Peyer's patch (tissue), 4 donors: ENCODE measurements around the gene ATP6V0D1. TPM values are rescaled to one million over a fixed set of nuclear protein-coding genes. Genes with fewer than 3 reads are reported as not detected.

Source experiments
- DNase-seq, 3 donors: peaks; one replicate each; pipeline ENCODE4 v3.0.0-alpha.2; 2017 to 2019
- H3K27ac ChIP-seq, 4 donors: fragments of 200-600 bp; sonication (generic); one replicate each; pipeline ENCODE4 v1.5.1; 2016 to 2019
- H3K27me3 ChIP-seq, 2 donors: fragments of 200-600 bp; sonication (generic); one replicate each; pipeline ENCODE4 v1.5.1; 2019
- H3K36me3 ChIP-seq, 3 donors: fragments of 200-600 bp; sonication (generic); one replicate each; pipeline ENCODE4 v1.5.1; 2016 to 2019
- H3K4me1 ChIP-seq, 4 donors: fragments of 200-600 bp; sonication (generic); one replicate each; pipeline ENCODE4 v1.5.1; 2016 to 2019
- H3K4me3 ChIP-seq, 4 donors: fragments of 200-600 bp; sonication (generic); 1 replicate in 3 of 4; 2 replicates in 1 of 4; pipeline ENCODE4 v1.5.1; 2016 to 2019; ENCODE audit warnings: mild to moderate bottlenecking in 1 of 4
- H3K9me3 ChIP-seq, 4 donors: fragments of 200-600 bp; sonication (generic); one replicate each; pipeline ENCODE4 v1.5.1; 2016 to 2019; ENCODE audit warnings: mild to moderate bottlenecking in 1 of 4
- CTCF ChIP-seq, 6 experiments: fragments of 450-650 bp in 4 of 6; fragments of 200-600 bp in 2 of 6; sonication (generic) in 1 of 6; IDR thresholded peaks; one replicate each; pipeline ENCODE4 v1.5.1; 2017 to 2019; ENCODE audit warnings: antibody characterized with exemption in 6 of 6, mild to moderate bottlenecking in 3 of 6, moderate library complexity in 1 of 6
- POLR2A ChIP-seq, 2 donors: fragments of 450-650 bp; IDR thresholded peaks; one replicate each; pipeline ENCODE4 v1.5.1; 2017; ENCODE audit warnings: antibody characterized with exemption in 2 of 2, mild to moderate bottlenecking in 2 of 2, moderate library complexity in 2 of 2
- total RNA-seq, 4 donors: library from RNA; depleted of rRNA; stranded (reverse); fragments of >200 nt; gene quantifications; one replicate each; pipeline ENCODE4 v1.1.0, GENCODE V29; 2016

Gene ATP6V0D1
- total RNA-seq, 4 donors from 2014 or later: 131 to 223 (median 202) TPM

GRCh38 chr16:67459066-67459860 is 21.7 kb downstream of the ATP6V0D1 start:
- Histone ChIP-seq H3K27me3 (no peaks in the 10 kb centered on the region), H3K27ac (peak overlapping the region; percentile 43 to 98 (median 94)), H3K9me3 (no peaks in the 10 kb centered on the region), H3K4me3 (peak overlapping the region in 3 of 4 donors; percentile 21 to 58 (median 46)), H3K4me1 (peaks cover 3 to 86% (median 37%) of the 10 kb centered on the region in 4 donors), H3K36me3 (no peaks in the 10 kb centered on the region)
- TF ChIP-seq POLR2A (IDR thresholded peaks at IDR 0.05) (peak; percentile 85 to 92), CTCF (IDR thresholded peaks at IDR 0.05) (no peak)
- peak in 2 of 3 donors; percentile 83 to 84 for DNase-seq

GRCh38 chr16:67458121-67458641 is 22.8 kb downstream of the ATP6V0D1 start:
- Histone ChIP-seq H3K27me3 (no peaks in the 10 kb centered on the region), H3K4me3 (peak overlapping the region in 3 of 4 donors; percentile 21 to 58 (median 46)), H3K27ac (peak overlapping the region in 3 of 4 donors; percentile 93 to 98 (median 96)), H3K36me3 (peaks cover 0 to 5% (median 0%) of the 10 kb centered on the region in 3 donors), H3K4me1 (peaks cover 3 to 85% (median 34%) of the 10 kb centered on the region in 4 donors), H3K9me3 (no peaks in the 10 kb centered on the region)
- DNase-seq: peak in 1 of 3 donors; percentile 59
- TF ChIP-seq CTCF (IDR thresholded peaks at IDR 0.05) (no peak), POLR2A (IDR thresholded peaks at IDR 0.05) (no peak)

GRCh38 chr16:67457611-67458010 is 23.3 kb downstream of the ATP6V0D1 start:
- TF ChIP-seq CTCF (IDR thresholded peaks at IDR 0.05) (no peak), POLR2A (IDR thresholded peaks at IDR 0.05) (no peak)
- Histone ChIP-seq H3K4me3 (peak overlapping the region in 2 of 4 donors; percentile 46 to 58), H3K27me3 (no peaks in the 10 kb centered on the region), H3K27ac (peak overlapping the region in 3 of 4 donors; percentile 93 to 98 (median 96)), H3K36me3 (peaks cover 0 to 11% (median 0%) of the 10 kb centered on the region in 3 donors), H3K9me3 (no peaks in the 10 kb centered on the region), H3K4me1 (peaks cover 3 to 85% (median 34%) of the 10 kb centered on the region in 4 donors)
- DNase-seq: no peak

- no peaks in the 10 kb centered on the region for H3K27me3 ChIP-seq
- peaks cover 3 to 88% (median 35%) of the 10 kb centered on the region in 4 donors for H3K4me1 ChIP-seq
- H3K36me3 ChIP-seq: peaks cover 0 to 17% (median 0%) of the 10 kb centered on the region in 3 donors
- H3K27ac ChIP-seq: peak overlapping the region; percentile 18 to 98 (median 94)
- H3K4me3 ChIP-seq: peak overlapping the region in 2 of 4 donors; percentile 46 to 58
- H3K9me3 ChIP-seq: no peaks in the 10 kb centered on the region
- peak in 2 of 3 donors; percentile 80 to 83 for DNase-seq
- TF ChIP-seq POLR2A (IDR thresholded peaks at IDR 0.05) (peak in 1 of 2 donors; percentile 88), CTCF (IDR thresholded peaks at IDR 0.05) (peak in 4 of 6 experiments; percentile 35 to 86 (median 78))
Observed at GRCh38 chr16:67456391-67457081, 24.4 kb downstream of the ATP6V0D1 start.

- Histone ChIP-seq H3K27ac (peak overlapping the region in 2 of 4 donors; percentile 36 to 94), H3K4me1 (peaks cover 3 to 88% (median 23%) of the 10 kb centered on the region in 4 donors), H3K9me3 (no peaks in the 10 kb centered on the region), H3K27me3 (no peaks in the 10 kb centered on the region), H3K4me3 (no peak overlapping the region), H3K36me3 (peaks cover 0 to 32% (median 0%) of the 10 kb centered on the region in 3 donors)
- no peak for DNase-seq
- no peak for TF ChIP-seq POLR2A (IDR thresholded peaks at IDR 0.05)
- TF ChIP-seq CTCF (IDR thresholded peaks at IDR 0.05): no peak
Observed at GRCh38 chr16:67454852-67455251, 26.1 kb downstream of the ATP6V0D1 start.
